PFSK-1 (cell line): ENCODE results near the gene ADCY2.

ENCODE experiments used
- POLR2AphosphoS5 ChIP-seq: IDR thresholded peaks from 2 replicates; pipeline ENCODE4 v1.6.1; 2012; ENCODE audit warnings: low read depth, mild to moderate bottlenecking, control low read depth, low read length, moderate library complexity
- REST ChIP-seq, 2 experiments: IDR thresholded peaks; 2 replicates each; pipeline versions ENCODE4 v1.6.1 to v1.8.0; 2011 to 2012; ENCODE audit warnings: low read depth in 2 of 2, low read length in 2 of 2, control low read depth in 1 of 2, inconsistent platforms in 1 of 2, mild to moderate bottlenecking in 1 of 2, moderate library complexity in 1 of 2; ENCODE audit not compliant: insufficient read depth in 1 of 2
- TAF1 ChIP-seq: IDR thresholded peaks from 2 replicates; pipeline ENCODE4 v1.6.1; 2012; ENCODE audit warnings: low read length, control low read depth, borderline replicate concordance; ENCODE audit not compliant: insufficient read depth

DNA sequence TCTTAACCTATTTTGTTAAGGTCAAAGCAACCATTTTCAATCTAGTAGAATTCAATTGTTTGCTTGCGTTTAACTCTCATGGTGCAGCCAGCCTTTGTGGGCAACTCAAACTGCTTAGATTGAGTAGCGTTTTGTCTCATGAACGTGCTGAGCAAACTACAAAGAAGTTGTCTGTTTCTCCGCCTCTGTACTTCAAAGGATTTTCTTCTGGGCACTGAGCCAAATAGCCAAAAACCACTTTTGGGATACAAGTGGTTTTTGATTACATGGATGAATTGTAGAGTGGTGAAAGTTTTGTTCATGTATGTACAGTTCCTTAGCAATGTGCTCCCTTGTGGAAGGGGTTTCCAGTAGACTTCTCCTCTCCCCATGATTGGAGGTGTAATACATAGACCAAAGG lies 332.1 kb downstream of the ADCY2 start:
- no peak for TF ChIP-seq REST (IDR thresholded peaks at IDR 0.05; ENCODE audit: insufficient read depth in 1 of 2, low read depth in 2 of 2, low read length in 2 of 2)
- TF ChIP-seq POLR2AphosphoS5: no peak
- TF ChIP-seq TAF1: no peak
